ENCODE results near the gene TEX13C. TPM values are rescaled to one million over a fixed set of nuclear protein-coding genes. Genes with fewer than 3 reads are reported as not detected.

The TEX13C gene
- not detected in 2 replicates for polyA plus RNA-seq (2011; rRNA removed)
- not detected in 2 replicates for polyA minus RNA-seq (2011; rRNA and poly(A)+ RNA removed)

GRCh38 chrX:125319646-125320521 is at the start of gene TEX13C:
TSS of gene TEX13C (plus strand) at chrX:125319871. CDS start at chrX:125320120, 249 bp downstream.
- Histone ChIP-seq H3K27me3 (ENCODE audit: control insufficient read depth, insufficient read depth, low read length) (no peaks in the 10 kb centered on the region), H3K36me3 (ENCODE audit: control insufficient read depth, insufficient read depth, low read length) (no peaks in the 10 kb centered on the region), H3K4me3 (ENCODE audit: low read depth, low read length) (no peak within 1 kb of the TSS)
- TF ChIP-seq CTCF (IDR thresholded peaks at IDR 0.05; ENCODE audit: insufficient read depth, low read depth, low read length): no peak
- ChIA-PET POLR2A (no interaction called here), CTCF (no interaction called here)
- no peak for DNase-seq (ENCODE audit: low read depth)

GRCh38 chrX:125287282-125287681 is 32.4 kb upstream of the TEX13C start:
- no peaks in the 10 kb centered on the region for H3K36me3 ChIP-seq (ENCODE audit: control insufficient read depth, insufficient read depth, low read length)
- POLR2A ChIA-PET: no interaction called here
- no peak for TF ChIP-seq CTCF (IDR thresholded peaks at IDR 0.05; ENCODE audit: insufficient read depth, low read depth, low read length)

GRCh38 chrX:125288343-125288742 is 31.3 kb upstream of the TEX13C start:
- ChIA-PET CTCF (no interaction called here), POLR2A (no interaction called here)
- no peak for TF ChIP-seq CTCF (IDR thresholded peaks at IDR 0.05; ENCODE audit: insufficient read depth, low read depth, low read length)
- DNase-seq (ENCODE audit: low read depth): no peak
- Histone ChIP-seq H3K4me3 (ENCODE audit: low read depth, low read length) (no peak overlapping the region), H3K36me3 (ENCODE audit: control insufficient read depth, insufficient read depth, low read length) (no peaks in the 10 kb centered on the region), H3K27me3 (ENCODE audit: control insufficient read depth, insufficient read depth, low read length) (no peaks in the 10 kb centered on the region)

More at GRCh38 chrX:125287282-125287681, 32.4 kb upstream of the TEX13C start:
- Histone ChIP-seq H3K4me3 (ENCODE audit: low read depth, low read length) (no peak overlapping the region), H3K27me3 (ENCODE audit: control insufficient read depth, insufficient read depth, low read length) (no peaks in the 10 kb centered on the region)
- CTCF ChIA-PET: no interaction called here
- no peak for DNase-seq (ENCODE audit: low read depth)

GRCh38 chrX:125289209-125289608 is 30.5 kb upstream of the TEX13C start:
- Histone ChIP-seq H3K27me3 (ENCODE audit: control insufficient read depth, insufficient read depth, low read length) (no peaks in the 10 kb centered on the region), H3K36me3 (ENCODE audit: control insufficient read depth, insufficient read depth, low read length) (no peaks in the 10 kb centered on the region), H3K4me3 (ENCODE audit: low read depth, low read length) (no peak overlapping the region)
- CTCF ChIA-PET: no interaction called here
- TF ChIP-seq CTCF (IDR thresholded peaks at IDR 0.05; ENCODE audit: insufficient read depth, low read depth, low read length): no peak
- POLR2A ChIA-PET: no interaction called here
- no peak for DNase-seq (ENCODE audit: low read depth)

GRCh38 chrX:125289920-125290319 is 29.8 kb upstream of the TEX13C start:
- no peak for DNase-seq (ENCODE audit: low read depth)
- POLR2A ChIA-PET: no interaction called here
- CTCF ChIA-PET: no interaction called here
- Histone ChIP-seq H3K4me3 (ENCODE audit: low read depth, low read length) (no peak overlapping the region), H3K36me3 (ENCODE audit: control insufficient read depth, insufficient read depth, low read length) (no peaks in the 10 kb centered on the region), H3K27me3 (ENCODE audit: control insufficient read depth, insufficient read depth, low read length) (no peaks in the 10 kb centered on the region)
- TF ChIP-seq CTCF (IDR thresholded peaks at IDR 0.05; ENCODE audit: insufficient read depth, low read depth, low read length): no peak
